Effector memory CD4-positive, alpha-beta T cell (primary cell): ENCODE results near the gene RPLP2.

Experiments used
- DNase-seq, 3 donors: peaks; one replicate each; pipeline ENCODE4 v3.0.0-alpha.2; 2020
- H3K27ac ChIP-seq: 2 replicates; pipeline ENCODE4 v1.7.0; 2013; ENCODE audit warnings: mild to moderate bottlenecking, low read length, moderate library complexity; ENCODE audit not compliant: insufficient read depth, poor library complexity, severe bottlenecking
- H3K27me3 ChIP-seq: replicated peaks from 2 replicates; pipeline ENCODE4 v1.7.0; 2013; ENCODE audit warnings: mild to moderate bottlenecking, low read length; ENCODE audit not compliant: insufficient read depth, control insufficient read depth, poor library complexity, severe bottlenecking
- H3K36me3 ChIP-seq: 2 replicates; pipeline ENCODE4 v1.7.0; 2013; ENCODE audit warnings: mild to moderate bottlenecking, low read length, moderate library complexity; ENCODE audit not compliant: control insufficient read depth, insufficient read depth
- H3K4me1 ChIP-seq: 2 replicates; pipeline ENCODE4 v1.7.0; 2013; ENCODE audit warnings: low read length, mild to moderate bottlenecking; ENCODE audit not compliant: control insufficient read depth, insufficient read depth, poor library complexity, severe bottlenecking
- H3K4me3 ChIP-seq: 2 replicates; pipeline ENCODE4 v1.7.0; 2013; ENCODE audit warnings: low read length, low read depth, mild to moderate bottlenecking; ENCODE audit not compliant: insufficient read depth, poor library complexity, severe bottlenecking
- H3K9me3 ChIP-seq: 2 replicates; pipeline ENCODE4 v1.7.0; 2013; ENCODE audit warnings: mild to moderate bottlenecking, low read length, moderate library complexity; ENCODE audit not compliant: control insufficient read depth

Gene RPLP2

DNA sequence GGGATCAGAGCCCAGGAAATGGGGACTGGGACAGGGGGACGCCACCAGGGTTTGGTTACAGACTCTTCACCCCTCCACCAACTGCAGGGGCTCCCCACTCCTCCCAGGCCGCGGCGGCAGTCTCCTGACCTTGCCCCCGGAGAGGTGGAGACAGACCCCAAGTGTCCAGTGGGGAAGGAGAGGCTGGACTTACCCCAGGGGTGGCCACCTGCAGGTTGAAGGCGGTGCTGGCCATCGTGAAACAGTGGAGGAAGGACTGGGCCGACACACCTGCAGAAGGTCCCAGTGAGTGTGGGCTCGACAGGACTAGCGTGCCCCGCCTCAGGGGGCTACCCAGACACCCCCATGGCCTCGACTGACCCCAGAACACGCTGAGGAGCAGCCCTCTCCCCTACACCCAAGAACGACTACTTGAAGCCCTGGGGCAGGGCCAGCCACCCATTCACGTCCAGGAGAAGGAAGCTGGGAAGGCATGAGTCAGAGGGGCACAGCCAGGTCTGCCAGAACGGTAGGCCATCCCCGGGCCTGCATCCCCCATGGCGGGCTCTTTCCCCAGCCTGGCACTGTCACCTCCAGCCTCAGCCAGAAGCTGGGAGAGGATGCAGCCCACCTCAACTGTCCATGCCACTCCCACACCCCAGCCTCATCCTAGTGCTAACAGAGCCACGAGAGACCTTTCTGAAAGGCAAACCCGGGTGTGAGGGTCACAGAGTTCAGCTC is 34.7 kb upstream of the RPLP2 start:
- no peak overlapping the region for H3K4me3 ChIP-seq
- H3K27ac ChIP-seq = no peak overlapping the region
- peaks cover 22% of the 10 kb centered on the region for H3K4me1 ChIP-seq
- peaks cover 30% of the 10 kb centered on the region for H3K36me3 ChIP-seq
- H3K9me3 ChIP-seq = no peaks in the 10 kb centered on the region
- H3K27me3 ChIP-seq = no peaks in the 10 kb centered on the region
- no peak for DNase-seq

GRCh38 chr11:776263-776560 is 33.6 kb upstream of the RPLP2 start:
- Histone ChIP-seq H3K9me3 (no peaks in the 10 kb centered on the region), H3K36me3 (peaks cover 18% of the 10 kb centered on the region), H3K27ac (peak overlapping the region; percentile 70), H3K27me3 (no peaks in the 10 kb centered on the region), H3K4me3 (peak overlapping the region; percentile 54), H3K4me1 (peaks cover 22% of the 10 kb centered on the region)
- no peak for DNase-seq

GRCh38 chr11:776561-777287 is 33.0 kb upstream of the RPLP2 start:
- H3K9me3 ChIP-seq = no peaks in the 10 kb centered on the region
- H3K4me1 ChIP-seq = peaks cover 22% of the 10 kb centered on the region
- H3K27ac ChIP-seq = peak overlapping the region; percentile 70
- peak overlapping the region; percentile 81 for H3K4me3 ChIP-seq
- no peaks in the 10 kb centered on the region for H3K27me3 ChIP-seq
- no peak for DNase-seq
- peaks cover 13% of the 10 kb centered on the region for H3K36me3 ChIP-seq

GRCh38 chr11:777288-778255 is 32.2 kb upstream of the RPLP2 start, which contains the start of gene GATD1:
Gene GATD1 (minus strand): TSS chr11:777487. CDS start chr11:777462, 25 bp downstream.
- Histone ChIP-seq H3K4me3 (peak within 1 kb of the TSS; percentile 81), H3K36me3 (peaks cover 9% of the 10 kb centered on the region), H3K27me3 (no peaks in the 10 kb centered on the region), H3K4me1 (peaks cover 22% of the 10 kb centered on the region), H3K27ac (peak within 1 kb of the TSS; percentile 70), H3K9me3 (no peaks in the 10 kb centered on the region)
- peak; percentile 84 to 91 (median 87) for DNase-seq

DNA sequence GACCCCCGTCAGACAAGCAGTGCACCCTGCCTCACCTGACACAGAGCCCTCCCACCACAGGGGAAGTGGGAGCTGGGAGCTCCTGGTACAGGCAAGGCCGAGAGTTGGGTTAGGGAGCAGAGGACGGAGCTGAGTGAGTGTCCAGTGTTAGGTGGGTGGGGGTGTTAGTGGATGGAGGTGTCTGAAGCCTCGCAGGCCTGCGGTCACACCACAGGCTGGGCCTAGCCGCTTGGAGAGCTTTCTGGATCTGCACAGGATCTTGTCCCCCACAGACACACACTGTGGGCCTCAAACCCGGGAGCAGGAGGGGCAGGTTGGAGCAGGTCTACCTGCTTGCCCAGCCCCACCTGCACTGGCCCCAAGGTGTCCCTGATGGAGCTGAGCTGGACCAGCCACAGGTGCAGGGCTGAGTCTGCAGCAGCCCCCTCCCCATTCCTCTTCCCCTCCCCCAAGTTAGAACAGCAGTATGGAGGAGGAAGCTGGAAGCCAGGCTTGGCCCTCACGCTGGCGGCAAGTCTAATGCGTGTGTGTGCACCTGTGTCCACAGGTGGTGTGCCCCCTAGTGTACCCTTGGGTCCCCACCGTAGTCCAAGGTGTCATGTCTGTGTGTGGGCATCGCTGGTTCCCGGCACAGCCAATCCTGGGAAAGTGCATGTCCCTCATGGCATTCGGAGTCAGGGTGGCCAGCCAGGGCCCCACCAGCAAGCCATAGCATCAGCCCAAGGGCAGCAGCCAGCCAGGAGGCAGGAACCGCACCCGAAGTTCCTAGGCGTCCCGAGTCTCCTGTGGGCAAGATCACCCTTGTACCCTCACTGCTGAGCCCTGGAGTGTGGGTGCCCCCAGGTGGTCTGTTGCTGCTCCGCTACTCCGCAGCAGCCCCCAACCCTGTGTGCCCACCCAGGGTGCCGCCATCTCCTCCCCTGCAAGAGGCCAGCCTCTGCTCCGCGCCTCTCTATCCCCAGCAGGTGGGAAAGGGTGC is 30.5 kb upstream of the RPLP2 start:
- no peaks in the 10 kb centered on the region for H3K36me3 ChIP-seq
- H3K27me3 ChIP-seq = no peaks in the 10 kb centered on the region
- no peak overlapping the region for H3K27ac ChIP-seq
- H3K9me3 ChIP-seq = no peaks in the 10 kb centered on the region
- no peak overlapping the region for H3K4me3 ChIP-seq
- H3K4me1 ChIP-seq = peaks cover 22% of the 10 kb centered on the region
- DNase-seq = no peak

DNA sequence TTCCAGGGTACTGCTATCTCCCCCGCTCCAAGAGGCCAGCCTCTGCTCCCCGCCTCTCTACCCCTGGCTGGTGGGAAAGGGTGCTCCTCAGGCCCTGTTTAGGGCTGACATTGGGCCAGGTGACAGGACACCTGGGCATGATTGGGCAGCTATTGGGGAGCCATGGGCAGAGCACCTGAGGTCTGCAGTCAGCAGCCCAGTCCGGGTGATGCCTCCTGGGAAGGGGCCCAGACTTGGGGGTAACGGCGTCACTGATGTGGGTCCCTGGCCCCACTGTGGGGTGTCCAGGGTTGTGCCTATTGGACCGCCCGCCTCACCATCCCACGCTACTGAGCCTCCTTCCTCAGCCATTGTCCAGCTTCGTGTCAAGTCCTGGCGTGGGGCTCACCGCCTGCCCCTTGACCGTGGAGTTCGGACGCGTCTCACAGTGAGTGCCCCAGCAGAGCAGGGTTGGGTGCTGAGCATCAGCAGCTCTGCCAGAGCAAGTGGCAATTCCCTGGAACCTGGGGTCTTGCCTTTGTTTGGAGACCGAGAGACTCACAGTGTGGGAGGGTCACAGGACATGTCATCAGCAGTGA is 29.7 kb upstream of the RPLP2 start:
- Histone ChIP-seq H3K27me3 (no peaks in the 10 kb centered on the region), H3K4me3 (no peak overlapping the region), H3K36me3 (no peaks in the 10 kb centered on the region), H3K27ac (no peak overlapping the region), H3K4me1 (peaks cover 22% of the 10 kb centered on the region), H3K9me3 (no peaks in the 10 kb centered on the region)
- DNase-seq = no peak

- Histone ChIP-seq H3K36me3 (no peaks in the 10 kb centered on the region), H3K27me3 (no peaks in the 10 kb centered on the region), H3K4me3 (no peak overlapping the region), H3K4me1 (peaks cover 6% of the 10 kb centered on the region), H3K27ac (no peak overlapping the region), H3K9me3 (no peaks in the 10 kb centered on the region)
- DNase-seq = no peak
Measured at GRCh38 chr11:782264-783174, 27.2 kb upstream of the RPLP2 start.

- Histone ChIP-seq H3K27me3 (no peaks in the 10 kb centered on the region), H3K27ac (no peak overlapping the region), H3K9me3 (no peaks in the 10 kb centered on the region), H3K4me1 (peaks cover 5% of the 10 kb centered on the region), H3K4me3 (no peak overlapping the region), H3K36me3 (no peaks in the 10 kb centered on the region)
- DNase-seq = no peak
Measured at GRCh38 chr11:783581-784015, 26.2 kb upstream of the RPLP2 start.
